Activated T-cell treated with anti-CD3 and anti-CD28 coated beads, Interleukin-2, amount 50 U/mL, for 4 hours (primary cell): ENCODE results near the gene MED12L. TPM values are rescaled to one million over a fixed set of nuclear protein-coding genes. Genes with fewer than 3 reads are reported as not detected.

Source experiments
- ATAC-seq, 2 donors: fragments of 200-7000 bp; cut with Tn5 transposase; one replicate each; pipeline ENCODE4 v1.10.0; 2021
- DNase-seq: peaks from one replicate; pipeline ENCODE4 v3.0.0-alpha.2; 2020
- H3K27me3 Mint-ChIP-seq: one replicate; pipeline ENCODE4 v1.8.0; 2021; ENCODE audit warnings: low read depth, mixed read lengths
- H3K36me3 Mint-ChIP-seq: one replicate; pipeline ENCODE4 v1.8.0; 2022; ENCODE audit warnings: mixed read lengths; ENCODE audit not compliant: insufficient read depth
- H3K4me1 Mint-ChIP-seq: one replicate; pipeline ENCODE4 v1.8.0; 2021; ENCODE audit warnings: low read depth, mixed read lengths
- H3K4me3 Mint-ChIP-seq: one replicate; pipeline ENCODE4 v1.8.0; 2021; ENCODE audit warnings: mild to moderate bottlenecking, moderate library complexity, mixed read lengths
- H3K9me3 Mint-ChIP-seq: one replicate; pipeline ENCODE4 v1.8.0; 2021; ENCODE audit warnings: mixed read lengths
- total RNA-seq, 3 donors: library from RNA; stranded (reverse); gene quantifications; one replicate each; pipeline ENCODE4 v1.2.1, GENCODE V29; 2021

MED12L gene
- total RNA-seq, 3 donors from 2014 or later, result 1.1 to 3.3 (median 1.9) TPM

DNA sequence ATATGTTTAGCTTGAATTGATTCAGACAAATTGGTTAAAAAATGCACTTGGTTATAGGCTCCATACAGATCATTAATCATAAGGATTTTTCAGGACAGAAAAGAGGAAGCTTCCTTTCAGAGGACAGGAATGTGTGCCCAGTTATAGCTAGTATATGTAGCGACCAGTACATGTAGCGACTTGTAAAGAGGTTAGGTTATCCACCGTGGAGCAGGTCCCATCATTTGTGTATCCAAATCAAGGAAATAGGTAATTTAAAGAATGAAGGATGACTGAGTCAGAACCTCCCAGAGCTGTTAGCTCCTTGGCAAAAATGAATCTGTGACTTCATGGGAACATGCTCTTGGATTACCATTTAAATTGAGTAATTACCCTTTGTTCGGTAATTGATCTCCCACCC, 314.9 kb downstream of the MED12L start:
- no peaks in the 10 kb centered on the region for H3K9me3 Mint-ChIP-seq
- no peak overlapping the region for H3K4me3 Mint-ChIP-seq
- H3K27me3 Mint-ChIP-seq, result peaks cover 4% of the 10 kb centered on the region
- DNase-seq, result no peak
- no peaks in the 10 kb centered on the region for H3K36me3 Mint-ChIP-seq
- H3K4me1 Mint-ChIP-seq, result no peaks in the 10 kb centered on the region
- ATAC-seq, result no peak

DNA sequence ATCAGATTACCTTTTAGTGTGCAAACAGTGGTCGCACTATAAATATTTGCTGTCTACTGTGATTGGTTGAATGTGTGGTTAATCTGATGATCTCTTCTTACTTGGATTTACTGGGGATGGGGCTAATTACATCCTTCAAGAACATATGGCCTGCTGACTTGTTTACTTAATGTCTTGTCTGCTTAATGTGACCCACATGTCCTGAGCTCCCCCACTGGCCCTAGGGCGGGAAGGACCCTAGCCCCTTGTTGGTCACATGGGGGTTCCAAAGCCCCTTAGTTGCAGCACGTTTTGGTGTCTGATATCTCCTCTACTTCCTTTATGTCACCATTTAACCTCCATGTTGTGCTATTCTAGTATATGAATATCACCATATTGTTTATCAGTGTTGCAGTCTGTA, 316.9 kb downstream of the MED12L start:
- no peak for ATAC-seq
- Mint-ChIP-seq H3K27me3 (peaks cover 7% of the 10 kb centered on the region), H3K9me3 (no peaks in the 10 kb centered on the region), H3K4me1 (no peaks in the 10 kb centered on the region), H3K36me3 (no peaks in the 10 kb centered on the region), H3K4me3 (no peak overlapping the region)
- no peak for DNase-seq

DNA sequence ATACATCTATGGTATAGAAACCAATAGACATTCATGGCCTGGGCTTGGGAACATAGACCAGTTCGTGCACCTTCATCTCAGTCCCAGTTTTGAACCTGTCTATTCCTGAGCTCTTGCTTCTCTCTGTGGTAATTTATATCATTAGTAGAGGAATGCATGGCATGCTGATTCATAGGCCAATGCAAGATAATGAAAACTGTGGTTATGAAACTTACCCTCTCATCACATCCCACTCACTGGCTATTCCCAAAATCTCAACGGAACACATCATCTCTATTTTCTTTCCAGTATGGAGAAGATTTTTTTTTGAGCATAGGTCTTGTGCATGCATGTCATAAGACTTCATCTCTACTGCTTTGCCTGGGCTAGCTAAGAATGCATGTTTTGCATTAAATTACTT, 317.8 kb downstream of the MED12L start:
- DNase-seq (no peak), ATAC-seq (no peak)
- no peaks in the 10 kb centered on the region for H3K36me3 Mint-ChIP-seq
- no peak overlapping the region for H3K4me3 Mint-ChIP-seq
- no peaks in the 10 kb centered on the region for H3K4me1 Mint-ChIP-seq
- no peaks in the 10 kb centered on the region for H3K9me3 Mint-ChIP-seq
- H3K27me3 Mint-ChIP-seq, result peaks cover 7% of the 10 kb centered on the region

GRCh38 chr3:151404316-151404715, 318.9 kb downstream of the MED12L start:
- no peak for ATAC-seq

GRCh38 chr3:151407928-151408327, 322.5 kb downstream of the MED12L start:
- no peak for DNase-seq
- H3K27me3 Mint-ChIP-seq, result peaks cover 6% of the 10 kb centered on the region
- H3K36me3 Mint-ChIP-seq, result no peaks in the 10 kb centered on the region
- H3K4me1 Mint-ChIP-seq, result no peaks in the 10 kb centered on the region
- no peak overlapping the region for H3K4me3 Mint-ChIP-seq
- ATAC-seq, result no peak
- H3K9me3 Mint-ChIP-seq, result no peaks in the 10 kb centered on the region

More at GRCh38 chr3:151404316-151404715, 318.9 kb downstream of the MED12L start:
- H3K4me1 Mint-ChIP-seq, result no peaks in the 10 kb centered on the region
- H3K36me3 Mint-ChIP-seq, result no peaks in the 10 kb centered on the region
- no peaks in the 10 kb centered on the region for H3K9me3 Mint-ChIP-seq
- no peak for DNase-seq
- H3K27me3 Mint-ChIP-seq, result peaks cover 7% of the 10 kb centered on the region
- H3K4me3 Mint-ChIP-seq, result no peak overlapping the region

DNA sequence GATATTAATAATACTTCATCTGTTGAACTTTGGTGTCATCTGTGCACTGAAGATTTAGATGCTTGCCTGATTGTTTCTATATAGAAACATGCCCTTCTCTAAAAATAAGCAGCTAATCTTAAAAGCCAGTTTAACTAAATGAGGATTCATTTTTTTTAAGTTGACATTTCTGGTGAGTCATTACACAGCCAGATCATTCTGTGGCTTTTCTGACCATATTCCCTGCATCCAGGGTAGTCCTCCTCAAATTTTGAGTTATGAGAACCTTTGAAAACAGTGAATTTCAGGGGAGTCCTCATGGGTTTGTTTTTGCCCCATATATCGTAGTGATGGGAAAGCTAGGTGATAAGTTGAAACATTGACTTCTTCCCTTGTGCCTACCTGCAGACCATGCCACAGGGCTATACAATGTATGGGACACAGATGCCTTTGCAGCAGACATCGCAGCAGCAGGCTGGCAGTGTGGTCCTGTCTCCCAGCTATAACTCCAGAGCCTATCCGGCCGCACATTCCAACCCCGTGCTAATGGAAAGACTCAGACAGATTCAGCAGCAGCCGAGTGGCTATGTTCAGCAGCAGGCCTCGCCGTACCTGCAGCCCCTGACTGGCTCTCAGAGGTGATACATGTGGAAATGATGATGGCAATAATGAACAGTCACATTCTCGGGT, 325.6 kb downstream of the MED12L start:
- no peaks in the 10 kb centered on the region for H3K4me1 Mint-ChIP-seq
- no peak for DNase-seq
- H3K4me3 Mint-ChIP-seq, result no peak overlapping the region
- no peaks in the 10 kb centered on the region for H3K36me3 Mint-ChIP-seq
- no peaks in the 10 kb centered on the region for H3K9me3 Mint-ChIP-seq
- ATAC-seq, result no peak
- H3K27me3 Mint-ChIP-seq, result peaks cover 6% of the 10 kb centered on the region

GRCh38 chr3:151412989-151413388, 327.5 kb downstream of the MED12L start:
- H3K27me3 Mint-ChIP-seq, result peaks cover 4% of the 10 kb centered on the region
- no peaks in the 10 kb centered on the region for H3K4me1 Mint-ChIP-seq
- no peak for DNase-seq
- no peak overlapping the region for H3K4me3 Mint-ChIP-seq
- H3K36me3 Mint-ChIP-seq, result no peaks in the 10 kb centered on the region
- no peaks in the 10 kb centered on the region for H3K9me3 Mint-ChIP-seq
- ATAC-seq, result no peak

GRCh38 chr3:151415289-151415688, 329.8 kb downstream of the MED12L start:
- Mint-ChIP-seq H3K36me3 (no peaks in the 10 kb centered on the region), H3K4me1 (no peaks in the 10 kb centered on the region), H3K9me3 (no peaks in the 10 kb centered on the region), H3K4me3 (no peak overlapping the region), H3K27me3 (peaks cover 7% of the 10 kb centered on the region)
- DNase-seq, result no peak
- ATAC-seq, result no peak

DNA sequence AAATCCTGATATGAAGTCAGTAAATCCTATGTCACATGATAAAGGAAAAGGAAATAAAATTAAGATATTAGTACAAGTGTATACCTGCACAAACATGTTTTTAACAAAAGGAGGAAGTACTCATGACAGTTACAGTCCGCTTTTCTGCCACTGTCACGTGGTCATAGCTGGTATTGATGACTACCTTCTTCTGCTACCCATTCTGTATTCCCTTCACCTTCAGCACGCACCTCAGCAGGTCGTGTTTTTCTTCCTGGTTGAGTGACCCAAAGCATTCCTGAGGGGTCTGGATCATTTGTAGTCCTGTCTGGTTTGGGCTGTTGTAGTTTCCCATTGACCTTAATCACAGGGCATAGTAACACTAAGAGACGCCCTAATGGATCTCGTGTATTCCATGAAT, 334.3 kb downstream of the MED12L start:
- no peak for DNase-seq
- H3K4me3 Mint-ChIP-seq, result no peak overlapping the region
- H3K9me3 Mint-ChIP-seq, result no peaks in the 10 kb centered on the region
- H3K4me1 Mint-ChIP-seq, result no peaks in the 10 kb centered on the region
- H3K27me3 Mint-ChIP-seq, result peaks cover 7% of the 10 kb centered on the region
- no peaks in the 10 kb centered on the region for H3K36me3 Mint-ChIP-seq
- no peak for ATAC-seq

DNA sequence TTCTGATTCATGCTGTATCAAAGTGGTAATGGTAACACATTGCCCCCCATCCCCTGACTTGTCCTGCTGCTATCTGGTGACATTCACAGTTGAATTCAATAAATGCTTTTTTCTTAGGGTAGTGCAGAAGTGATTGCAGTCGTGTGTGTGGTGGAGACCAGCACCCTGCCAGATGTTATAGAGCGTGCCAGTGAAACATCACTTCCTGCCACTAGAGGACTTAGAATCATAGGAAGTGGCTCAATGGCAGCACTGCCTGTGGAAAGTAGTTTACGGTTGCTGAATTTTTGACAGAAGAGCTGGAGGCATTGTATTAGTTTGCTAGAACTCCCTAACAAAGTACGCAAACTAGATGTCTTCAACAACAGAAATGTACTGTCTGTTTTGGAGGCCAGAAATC, 336.5 kb downstream of the MED12L start:
- Mint-ChIP-seq H3K9me3 (no peaks in the 10 kb centered on the region), H3K4me3 (no peak overlapping the region), H3K27me3 (peaks cover 7% of the 10 kb centered on the region), H3K36me3 (no peaks in the 10 kb centered on the region), H3K4me1 (no peaks in the 10 kb centered on the region)
- DNase-seq (no peak), ATAC-seq (no peak)

DNA sequence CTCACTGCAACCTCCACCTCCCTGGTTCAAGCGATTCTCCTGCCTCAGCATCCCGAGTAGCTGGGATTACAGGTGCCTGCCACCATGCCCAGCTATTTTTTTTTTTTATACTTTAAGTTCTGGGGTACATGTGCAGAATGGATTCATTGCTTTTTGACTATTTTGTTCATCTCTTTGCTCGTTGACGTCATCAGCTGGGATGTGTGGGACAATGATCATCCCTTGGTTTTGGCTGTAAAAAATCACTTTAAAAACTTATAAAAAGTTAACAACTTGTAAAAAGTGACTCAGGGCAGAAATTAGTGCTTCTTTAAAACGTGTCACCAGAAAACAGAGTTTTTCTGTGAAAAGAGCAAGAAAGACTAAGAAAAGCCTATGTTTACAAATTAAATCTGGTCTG, 337.6 kb downstream of the MED12L start:
- no peak overlapping the region for H3K4me3 Mint-ChIP-seq
- H3K9me3 Mint-ChIP-seq, result no peaks in the 10 kb centered on the region
- H3K4me1 Mint-ChIP-seq, result no peaks in the 10 kb centered on the region
- H3K27me3 Mint-ChIP-seq, result peaks cover 7% of the 10 kb centered on the region
- ATAC-seq, result no peak
- H3K36me3 Mint-ChIP-seq, result no peaks in the 10 kb centered on the region
- no peak for DNase-seq

- H3K4me1 Mint-ChIP-seq, result no peaks in the 10 kb centered on the region
- DNase-seq, result no peak
- ATAC-seq, result no peak
- no peak overlapping the region for H3K4me3 Mint-ChIP-seq
- no peaks in the 10 kb centered on the region for H3K36me3 Mint-ChIP-seq
- H3K9me3 Mint-ChIP-seq, result no peaks in the 10 kb centered on the region
- H3K27me3 Mint-ChIP-seq, result peaks cover 4% of the 10 kb centered on the region
Observed at GRCh38 chr3:151425627-151426340, 340.3 kb downstream of the MED12L start.

DNA sequence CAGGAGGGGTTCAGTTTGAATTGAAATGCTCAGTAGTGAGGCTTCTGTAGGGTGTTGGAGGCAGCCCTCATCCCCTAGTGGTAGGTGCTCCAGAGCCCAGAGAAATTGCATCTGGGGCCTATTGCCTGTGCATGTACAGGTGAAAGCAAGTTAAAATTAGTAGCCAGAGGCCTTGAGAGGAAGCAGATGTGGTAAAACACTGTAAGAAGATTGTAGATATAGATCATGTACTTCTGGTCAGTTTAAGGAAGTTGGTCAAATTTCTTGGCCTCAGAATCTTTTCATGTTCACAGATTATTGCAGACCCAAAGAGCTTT, 340.8 kb downstream of the MED12L start:
- Mint-ChIP-seq H3K4me1 (no peaks in the 10 kb centered on the region), H3K36me3 (no peaks in the 10 kb centered on the region), H3K9me3 (no peaks in the 10 kb centered on the region), H3K4me3 (no peak overlapping the region), H3K27me3 (peaks cover 3% of the 10 kb centered on the region)
- no peak for DNase-seq
- ATAC-seq, result no peak

- H3K9me3 Mint-ChIP-seq, result no peaks in the 10 kb centered on the region
- DNase-seq, result no peak
- no peak for ATAC-seq
- no peaks in the 10 kb centered on the region for H3K4me1 Mint-ChIP-seq
- H3K4me3 Mint-ChIP-seq, result no peak overlapping the region
- H3K27me3 Mint-ChIP-seq, result peaks cover 3% of the 10 kb centered on the region
- H3K36me3 Mint-ChIP-seq, result no peaks in the 10 kb centered on the region
Observed at GRCh38 chr3:151428386-151428785, 342.9 kb downstream of the MED12L start.

DNA sequence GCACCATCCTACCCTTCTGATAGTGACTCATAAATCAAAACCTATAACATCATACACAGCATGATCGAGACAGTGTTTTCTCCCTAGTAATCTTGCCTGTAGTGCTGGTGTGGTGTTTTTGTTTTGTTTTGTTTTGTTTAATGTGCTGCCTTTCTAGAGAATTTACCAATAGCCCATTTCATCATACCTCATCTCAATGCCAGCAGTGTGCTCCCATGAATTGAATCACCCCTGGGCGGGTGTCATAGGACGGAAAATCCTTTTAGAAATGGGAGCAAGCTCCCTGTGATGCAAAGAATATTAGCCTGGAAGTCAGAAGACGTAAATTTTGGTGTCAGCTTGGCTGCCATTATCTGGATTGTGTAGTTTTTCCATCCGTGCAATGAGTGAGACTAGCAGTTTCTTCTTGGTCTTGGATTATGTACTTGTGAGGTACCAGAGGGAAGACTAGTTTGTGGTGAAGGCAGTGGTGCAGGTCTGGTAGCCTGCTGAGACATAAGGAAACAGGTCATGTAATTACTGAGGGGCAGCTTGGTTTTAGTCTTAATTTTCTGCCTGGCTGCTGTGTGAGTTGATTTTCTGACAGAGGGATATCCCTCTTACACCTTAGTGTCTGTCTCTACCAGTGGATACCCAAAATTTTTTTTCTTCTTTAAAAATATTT, 345.5 kb downstream of the MED12L start:
- Mint-ChIP-seq H3K36me3 (no peaks in the 10 kb centered on the region), H3K4me1 (no peaks in the 10 kb centered on the region), H3K27me3 (no peaks in the 10 kb centered on the region), H3K4me3 (no peak overlapping the region), H3K9me3 (no peaks in the 10 kb centered on the region)
- no peak for DNase-seq
- ATAC-seq, result no peak
